Sigmoid colon (tissue), 7 donors: ENCODE results near the gene BLM. TPM values are rescaled to one million over a fixed set of nuclear protein-coding genes. Genes with fewer than 3 reads are reported as not detected.
"Not testable (repeated sequence)": the region's sequence is repeated elsewhere in the genome, so short reads cannot be mapped to it uniquely, and the experiment has no call there.

Experiments used
- DNase-seq: peaks from one replicate; pipeline ENCODE4 v3.0.0-alpha.2; 2019
- H3K27ac ChIP-seq, 4 donors: fragments of 200-600 bp; sonication (generic); one replicate each; pipeline ENCODE4 v1.5.1; 2016 to 2019; ENCODE audit warnings: mild to moderate bottlenecking in 1 of 4
- H3K27me3 ChIP-seq, 3 donors: fragments of 200-600 bp; sonication (generic); one replicate each; pipeline ENCODE4 v1.5.1; 2019; ENCODE audit warnings: mild to moderate bottlenecking in 1 of 3
- H3K36me3 ChIP-seq, 4 donors: fragments of 200-600 bp; sonication (generic); one replicate each; pipeline ENCODE4 v1.5.1; 2016 to 2019
- H3K4me1 ChIP-seq, 4 donors: fragments of 200-600 bp; sonication (generic); one replicate each; pipeline ENCODE4 v1.5.1; 2017 to 2019
- H3K4me3 ChIP-seq, 4 donors: fragments of 200-600 bp; sonication (generic); one replicate each; pipeline ENCODE4 v1.5.1; 2017 to 2019; ENCODE audit warnings: mild to moderate bottlenecking in 2 of 4, moderate library complexity in 1 of 4
- H3K9me3 ChIP-seq, 4 donors: fragments of 200-600 bp in 3 of 4; sonication (generic) in 3 of 4; one replicate each; pipeline versions ENCODE4 v1.5.1 to v1.6.1; 2013 to 2019
- CTCF ChIP-seq, 4 experiments: fragments of 450-650 bp in 3 of 4; fragments of 200-600 bp in 1 of 4; IDR thresholded peaks; one replicate each; pipeline ENCODE4 v1.5.1; 2016 to 2019; ENCODE audit warnings: antibody characterized with exemption in 4 of 4, mild to moderate bottlenecking in 3 of 4, moderate library complexity in 2 of 4
- EP300 ChIP-seq, 4 donors: sonication (generic); formaldehyde crosslinking; IDR thresholded peaks; one replicate each; pipeline ENCODE4 v1.6.1; 2017; ENCODE audit warnings: antibody characterized with exemption in 4 of 4
- POLR2A ChIP-seq, 2 donors: fragments of 450-650 bp; IDR thresholded peaks; one replicate each; pipeline ENCODE4 v1.6.1; 2016; ENCODE audit warnings: antibody characterized with exemption in 2 of 2, mild to moderate bottlenecking in 2 of 2, moderate library complexity in 2 of 2
- POLR2AphosphoS5 ChIP-seq, 4 donors: sonication (generic); formaldehyde crosslinking; IDR thresholded peaks; one replicate each; pipeline ENCODE4 v1.6.1; 2017; ENCODE audit warnings: antibody characterized with exemption in 4 of 4
- WGBS, 2 donors: extraction: QIAGEN DNeasy Blood & Tissue Kit; methylation state at CpG; one replicate each; pipeline ENCODE4 v1.1.7; 2013; 5-methylcytosine and 5-hydroxymethylcytosine counted together
- intact Hi-C: fragments of 100-400 bp; cut with DNase I; formaldehyde crosslinking; loops from one replicate; pipeline ENCODE4 v1.15.1; 2023
- polyA plus RNA-seq, 3 donors: library from polyadenylated mRNA; stranded (reverse); fragments of 200-250 nt; gene quantifications; one replicate each; pipeline ENCODE4 v1.2.3, GENCODE V29; 2013
- total RNA-seq, 4 donors: library from RNA; depleted of rRNA; stranded (reverse); fragments of >200 nt; gene quantifications; one replicate each; pipeline ENCODE4 v1.1.0, GENCODE V29; 2016
- donor health status: healthy with polysubstance abuse.
- donor health status: Bipolar disorder and iron deficiency.
- donor health status: healthy.

The BLM gene
- total and polyA plus RNA-seq, 7 donors = 0.54 to 6.2 (median 0.85) TPM; not detected in 1

- Histone ChIP-seq H3K27ac (no peak overlapping the region), H3K27me3 (no peaks in the 10 kb centered on the region), H3K4me1 (no peaks in the 10 kb centered on the region), H3K9me3 (no peaks in the 10 kb centered on the region), H3K36me3 (no peaks in the 10 kb centered on the region), H3K4me3 (no peak overlapping the region)
- 53 to 79% methylated on average over 3 of the region's 3 CpGs for WGBS, 2 donors
- no peak for DNase-seq
- TF ChIP-seq EP300 (IDR thresholded peaks at IDR 0.05) (no peak), POLR2A (IDR thresholded peaks at IDR 0.05) (no peak), POLR2AphosphoS5 (IDR thresholded peaks at IDR 0.05) (no peak), CTCF (IDR thresholded peaks at IDR 0.05) (no peak)
- intact Hi-C loops = no loop called here
These were observed 30.5 kb upstream of the BLM start for GRCh38 chr15:90686435-90687218.

GRCh38 chr15:90689326-90689961, 27.7 kb upstream of the BLM start:
- H3K27ac ChIP-seq, H3K36me3 ChIP-seq, H3K4me3 ChIP-seq, DNase-seq, intact Hi-C loops, H3K9me3 ChIP-seq, H3K4me1 ChIP-seq, H3K27me3 ChIP-seq: not testable (repeated sequence)
- 81 to 90% methylated on average over 6 of the region's 6 CpGs for WGBS, 2 donors

GRCh38 chr15:90690585-90690984, 26.6 kb upstream of the BLM start:
- no peak for DNase-seq
- Histone ChIP-seq H3K27ac (no peak overlapping the region), H3K4me1 (no peaks in the 10 kb centered on the region), H3K36me3 (no peaks in the 10 kb centered on the region), H3K9me3 (no peaks in the 10 kb centered on the region), H3K27me3 (no peaks in the 10 kb centered on the region), H3K4me3 (no peak overlapping the region)
- WGBS, 2 donors = 58 to 78% methylated on average over 2 of the region's 2 CpGs
- intact Hi-C loops = no loop called here
- TF ChIP-seq EP300 (IDR thresholded peaks at IDR 0.05) = no peak
- no peak for TF ChIP-seq CTCF (IDR thresholded peaks at IDR 0.05)
- TF ChIP-seq POLR2A (IDR thresholded peaks at IDR 0.05) = no peak
- no peak for TF ChIP-seq POLR2AphosphoS5 (IDR thresholded peaks at IDR 0.05)

GRCh38 chr15:90691369-90691768, 25.8 kb upstream of the BLM start:
- TF ChIP-seq CTCF (IDR thresholded peaks at IDR 0.05) = no peak
- TF ChIP-seq POLR2A (IDR thresholded peaks at IDR 0.05) = no peak
- no peak for TF ChIP-seq EP300 (IDR thresholded peaks at IDR 0.05)
- TF ChIP-seq POLR2AphosphoS5 (IDR thresholded peaks at IDR 0.05) = no peak
- Histone ChIP-seq H3K27me3 (no peaks in the 10 kb centered on the region), H3K4me1 (no peaks in the 10 kb centered on the region), H3K27ac (no peak overlapping the region), H3K4me3 (no peak overlapping the region), H3K36me3 (no peaks in the 10 kb centered on the region), H3K9me3 (no peaks in the 10 kb centered on the region)
- no peak for DNase-seq
- WGBS, 2 donors = 92 to 96% methylated on average over 4 of the region's 4 CpGs
- intact Hi-C loops = no loop called here

GRCh38 chr15:90691982-90692773, 25.0 kb upstream of the BLM start:
- Histone ChIP-seq H3K4me3 (no peak overlapping the region), H3K9me3 (no peaks in the 10 kb centered on the region), H3K27me3 (no peaks in the 10 kb centered on the region), H3K4me1 (no peaks in the 10 kb centered on the region), H3K36me3 (no peaks in the 10 kb centered on the region), H3K27ac (no peak overlapping the region)
- WGBS, 2 donors = 81 to 92% methylated on average over 4 of the region's 4 CpGs
- TF ChIP-seq EP300 (IDR thresholded peaks at IDR 0.05) (no peak), POLR2AphosphoS5 (IDR thresholded peaks at IDR 0.05) (no peak), POLR2A (IDR thresholded peaks at IDR 0.05) (no peak), CTCF (IDR thresholded peaks at IDR 0.05) (no peak)
- intact Hi-C loops = no loop called here
- no peak for DNase-seq
